Ovary (tissue), 3 donors: ENCODE results near the gene CABS1.

ENCODE experiments used
- CTCF ChIP-seq, 3 donors: fragments of 450-650 bp in 2 of 3; fragments of 200-600 bp in 1 of 3; IDR thresholded peaks; one replicate each; pipeline versions ENCODE4 v1.5.1 to v1.8.0; 2016 to 2022; ENCODE audit warnings: antibody characterized with exemption in 3 of 3, mild to moderate bottlenecking in 1 of 3
- POLR2A ChIP-seq: fragments of 450-650 bp; IDR thresholded peaks from one replicate; pipeline ENCODE4 v1.6.1; 2017; ENCODE audit warnings: antibody characterized with exemption, mild to moderate bottlenecking, moderate library complexity
- donor health status: DM: no; HTN: no; CAD: no.

GRCh38 chr4:70334681-70335080, at the start of gene CABS1:
- no peak for TF ChIP-seq CTCF (IDR thresholded peaks at IDR 0.05)
- no peak for TF ChIP-seq POLR2A
